ENCODE results near the gene IGBP1.

IGBP1 gene

DNA sequence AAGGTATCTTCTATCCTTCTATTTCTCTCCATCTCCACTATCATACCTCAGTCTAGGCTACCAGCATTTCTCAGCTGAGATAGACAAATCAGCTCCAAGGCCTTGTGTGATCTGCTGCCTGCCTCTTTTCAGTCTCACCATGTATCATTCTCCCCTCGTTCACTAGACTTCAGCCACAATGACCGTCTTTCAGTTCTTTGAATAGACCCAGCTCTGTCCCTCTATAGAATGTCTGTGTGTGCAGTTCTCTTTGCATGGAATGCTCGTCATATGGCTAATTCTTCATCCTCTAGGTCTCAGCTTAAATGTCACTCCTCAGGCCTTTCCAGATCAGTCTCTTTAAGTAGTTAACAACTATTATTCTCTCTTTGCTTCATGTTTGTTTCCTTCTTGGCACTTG lies 6.5 kb downstream of the IGBP1 start:
- no peak for TF ChIP-seq YY1 (IDR thresholded peaks at IDR 0.05; ENCODE audit: low read depth)
- TF ChIP-seq, protein P1, sequence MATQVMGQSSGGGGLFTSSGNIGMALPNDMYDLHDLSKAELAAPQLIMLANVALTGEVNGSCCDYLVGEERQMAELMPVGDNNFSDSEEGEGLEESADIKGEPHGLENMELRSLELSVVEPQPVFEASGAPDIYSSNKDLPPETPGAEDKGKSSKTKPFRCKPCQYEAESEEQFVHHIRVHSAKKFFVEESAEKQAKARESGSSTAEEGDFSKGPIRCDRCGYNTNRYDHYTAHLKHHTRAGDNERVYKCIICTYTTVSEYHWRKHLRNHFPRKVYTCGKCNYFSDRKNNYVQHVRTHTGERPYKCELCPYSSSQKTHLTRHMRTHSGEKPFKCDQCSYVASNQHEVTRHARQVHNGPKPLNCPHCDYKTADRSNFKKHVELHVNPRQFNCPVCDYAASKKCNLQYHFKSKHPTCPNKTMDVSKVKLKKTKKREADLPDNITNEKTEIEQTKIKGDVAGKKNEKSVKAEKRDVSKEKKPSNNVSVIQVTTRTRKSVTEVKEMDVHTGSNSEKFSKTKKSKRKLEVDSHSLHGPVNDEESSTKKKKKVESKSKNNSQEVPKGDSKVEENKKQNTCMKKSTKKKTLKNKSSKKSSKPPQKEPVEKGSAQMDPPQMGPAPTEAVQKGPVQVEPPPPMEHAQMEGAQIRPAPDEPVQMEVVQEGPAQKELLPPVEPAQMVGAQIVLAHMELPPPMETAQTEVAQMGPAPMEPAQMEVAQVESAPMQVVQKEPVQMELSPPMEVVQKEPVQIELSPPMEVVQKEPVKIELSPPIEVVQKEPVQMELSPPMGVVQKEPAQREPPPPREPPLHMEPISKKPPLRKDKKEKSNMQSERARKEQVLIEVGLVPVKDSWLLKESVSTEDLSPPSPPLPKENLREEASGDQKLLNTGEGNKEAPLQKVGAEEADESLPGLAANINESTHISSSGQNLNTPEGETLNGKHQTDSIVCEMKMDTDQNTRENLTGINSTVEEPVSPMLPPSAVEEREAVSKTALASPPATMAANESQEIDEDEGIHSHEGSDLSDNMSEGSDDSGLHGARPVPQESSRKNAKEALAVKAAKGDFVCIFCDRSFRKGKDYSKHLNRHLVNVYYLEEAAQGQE (IDR thresholded peaks at IDR 0.05; ENCODE audit: low read depth), result no peak
- TF ChIP-seq, protein P2, sequence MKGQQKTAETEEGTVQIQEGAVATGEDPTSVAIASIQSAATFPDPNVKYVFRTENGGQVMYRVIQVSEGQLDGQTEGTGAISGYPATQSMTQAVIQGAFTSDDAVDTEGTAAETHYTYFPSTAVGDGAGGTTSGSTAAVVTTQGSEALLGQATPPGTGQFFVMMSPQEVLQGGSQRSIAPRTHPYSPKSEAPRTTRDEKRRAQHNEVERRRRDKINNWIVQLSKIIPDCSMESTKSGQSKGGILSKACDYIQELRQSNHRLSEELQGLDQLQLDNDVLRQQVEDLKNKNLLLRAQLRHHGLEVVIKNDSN (IDR thresholded peaks at IDR 0.05), result no peak
- no peak for TF ChIP-seq EP300 (IDR thresholded peaks at IDR 0.05; ENCODE audit: borderline replicate concordance)
- no peak for TF ChIP-seq RAD21 (IDR thresholded peaks at IDR 0.05; ENCODE audit: low read depth)
- no peak for TF ChIP-seq NFIC (IDR thresholded peaks at IDR 0.05)
- no peak for TF ChIP-seq CEBPB (IDR thresholded peaks at IDR 0.05)
- TF ChIP-seq FOXM1 (IDR thresholded peaks at IDR 0.05; ENCODE audit: borderline replicate concordance, low read depth), result no peak
- TF ChIP-seq CREB1 (IDR thresholded peaks at IDR 0.05; ENCODE audit: low read depth), result no peak
- TF ChIP-seq TEAD4 (IDR thresholded peaks at IDR 0.05), result no peak
- no peak for TF ChIP-seq ZBTB7A (IDR thresholded peaks at IDR 0.05; ENCODE audit: low read depth)
- TF ChIP-seq TCF12 (IDR thresholded peaks at IDR 0.05; ENCODE audit: low read depth), result no peak
- no peak for TF ChIP-seq TAF1 (IDR thresholded peaks at IDR 0.05; ENCODE audit: low read depth)
- no peak for TF ChIP-seq EGR1 (IDR thresholded peaks at IDR 0.05)
- TF ChIP-seq, protein P3, sequence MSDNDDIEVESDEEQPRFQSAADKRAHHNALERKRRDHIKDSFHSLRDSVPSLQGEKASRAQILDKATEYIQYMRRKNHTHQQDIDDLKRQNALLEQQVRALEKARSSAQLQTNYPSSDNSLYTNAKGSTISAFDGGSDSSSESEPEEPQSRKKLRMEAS (IDR thresholded peaks at IDR 0.05), result no peak

DNA sequence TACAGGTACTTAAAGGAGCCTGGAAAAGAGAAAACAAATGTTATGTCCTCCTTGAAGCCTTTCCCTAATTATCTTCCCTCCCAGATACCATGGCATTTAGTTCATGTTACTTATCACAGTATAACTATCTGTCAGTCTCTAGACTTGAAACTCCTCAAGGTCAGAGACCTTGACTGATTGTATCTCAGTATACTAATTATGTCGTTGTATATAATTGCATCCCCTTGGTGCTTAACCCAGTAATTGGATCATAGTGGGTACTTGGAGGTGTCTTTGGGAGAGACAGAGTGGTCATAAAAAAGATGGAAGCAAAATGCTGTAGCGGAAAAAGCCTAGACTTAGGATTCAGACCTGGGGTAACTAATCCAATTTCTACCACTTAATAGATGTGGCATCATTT lies 8.1 kb downstream of the IGBP1 start:
- TF ChIP-seq CREB1 (IDR thresholded peaks at IDR 0.05; ENCODE audit: low read depth) (no peak), EP300 (IDR thresholded peaks at IDR 0.05; ENCODE audit: borderline replicate concordance) (no peak), TCF12 (IDR thresholded peaks at IDR 0.05; ENCODE audit: low read depth) (no peak), NFIC (IDR thresholded peaks at IDR 0.05) (no peak), FOXM1 (IDR thresholded peaks at IDR 0.05; ENCODE audit: borderline replicate concordance, low read depth) (no peak), RAD21 (IDR thresholded peaks at IDR 0.05; ENCODE audit: low read depth) (no peak)

DNA sequence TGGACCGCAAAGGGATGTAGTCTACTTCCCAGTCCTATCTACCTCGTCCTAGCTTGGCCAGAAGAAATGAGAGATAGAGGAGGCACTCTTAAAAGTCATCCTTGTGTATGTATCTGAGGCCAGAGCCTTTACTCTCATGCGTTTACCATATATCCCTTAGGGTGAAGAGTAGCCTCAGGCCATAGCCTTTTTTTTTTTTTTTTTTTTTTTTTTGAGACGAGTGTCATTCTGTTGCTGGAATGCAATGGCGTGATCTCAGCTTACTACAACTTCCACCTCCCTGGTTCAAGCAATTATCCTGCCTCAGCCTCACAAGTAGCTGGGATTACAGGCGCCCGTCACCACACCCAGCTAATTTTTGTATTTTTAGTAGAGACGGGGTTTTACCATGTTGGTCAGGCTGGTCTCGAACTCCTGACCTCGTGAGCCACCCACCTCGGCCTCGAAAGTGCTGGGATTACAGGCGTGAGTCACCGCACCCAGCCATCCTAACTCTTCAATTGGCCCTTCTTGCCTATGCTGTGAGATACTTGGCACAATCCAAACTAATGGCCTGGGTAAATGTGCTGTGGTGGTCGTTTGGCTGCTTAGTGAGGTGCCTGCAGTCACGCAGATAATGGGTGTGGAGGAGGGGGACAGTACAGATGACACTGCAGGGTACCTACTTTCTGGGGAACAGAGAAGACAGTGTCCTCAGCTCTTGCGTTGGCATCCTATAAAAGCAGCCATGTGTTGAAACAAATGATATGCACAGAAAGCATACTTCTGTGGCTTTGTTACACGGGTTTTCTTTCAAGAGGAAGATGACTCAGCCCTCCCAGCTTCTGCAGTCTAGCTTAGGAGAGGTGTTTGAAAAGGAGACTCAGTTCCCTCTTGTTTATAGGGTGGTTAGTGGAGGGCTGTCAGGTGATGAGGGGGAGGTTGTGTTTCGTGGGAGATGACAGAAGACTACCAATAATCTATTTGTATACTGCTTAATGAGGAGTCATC lies 33.6 kb downstream of the IGBP1 start:
- no peak for TF ChIP-seq RAD21 (IDR thresholded peaks at IDR 0.05; ENCODE audit: low read depth)

DNA sequence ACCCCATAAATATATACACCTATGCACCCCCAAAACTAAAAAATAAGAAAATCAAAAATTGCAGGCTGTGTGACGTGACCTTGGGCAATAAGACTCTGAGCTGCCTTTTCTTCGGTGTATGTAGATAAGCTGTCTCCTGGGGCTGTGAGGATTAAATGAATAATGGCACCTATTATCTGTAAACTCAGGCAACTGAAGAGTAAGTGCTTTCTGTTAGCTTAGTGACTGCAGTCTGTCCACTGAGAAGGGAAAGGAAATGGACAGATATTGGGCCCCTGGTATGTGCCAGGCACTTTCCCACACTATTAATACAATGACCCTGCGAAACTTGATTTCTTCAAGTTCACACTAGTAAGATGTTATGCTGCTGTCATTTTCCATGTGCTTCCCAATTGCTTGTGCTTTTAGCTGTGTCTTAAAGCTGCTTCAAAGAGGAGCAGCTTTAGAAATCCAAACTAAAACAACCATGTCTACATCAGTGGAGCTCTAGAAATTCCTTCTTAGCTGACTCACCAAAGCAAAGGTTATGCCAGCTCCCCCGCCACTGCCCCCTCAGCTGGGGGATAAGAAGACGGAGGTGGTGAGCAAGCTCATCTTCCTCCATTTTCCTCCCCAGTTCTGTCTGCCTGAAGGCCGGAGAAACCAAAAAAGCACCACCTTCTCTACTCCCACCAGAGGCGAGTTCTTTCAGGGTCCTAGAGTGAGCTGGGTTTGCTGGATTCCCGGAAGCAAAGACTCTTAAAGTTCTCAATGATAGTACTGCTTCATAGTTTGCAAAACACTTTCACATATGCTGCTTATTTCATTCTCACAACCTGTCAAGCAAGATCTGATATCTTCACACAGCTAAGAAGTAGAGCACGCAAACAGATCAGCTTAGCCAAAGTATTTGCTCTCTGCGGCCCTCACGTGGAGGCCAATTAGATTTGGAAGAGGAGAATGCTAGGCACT lies 35.3 kb downstream of the IGBP1 start:
- TF ChIP-seq TCF12 (IDR thresholded peaks at IDR 0.05; ENCODE audit: low read depth) (no peak), RAD21 (IDR thresholded peaks at IDR 0.05; ENCODE audit: low read depth) (no peak), NFIC (IDR thresholded peaks at IDR 0.05) (no peak), EP300 (IDR thresholded peaks at IDR 0.05; ENCODE audit: borderline replicate concordance) (no peak), TAF1 (IDR thresholded peaks at IDR 0.05; ENCODE audit: low read depth) (no peak), TEAD4 (IDR thresholded peaks at IDR 0.05) (no peak), CREB1 (IDR thresholded peaks at IDR 0.05; ENCODE audit: low read depth) (no peak), YY1 (IDR thresholded peaks at IDR 0.05; ENCODE audit: low read depth) (no peak), FOXM1 (IDR thresholded peaks at IDR 0.05; ENCODE audit: borderline replicate concordance, low read depth) (no peak)
- TF ChIP-seq, protein P3 (IDR thresholded peaks at IDR 0.05), result no peak

DNA sequence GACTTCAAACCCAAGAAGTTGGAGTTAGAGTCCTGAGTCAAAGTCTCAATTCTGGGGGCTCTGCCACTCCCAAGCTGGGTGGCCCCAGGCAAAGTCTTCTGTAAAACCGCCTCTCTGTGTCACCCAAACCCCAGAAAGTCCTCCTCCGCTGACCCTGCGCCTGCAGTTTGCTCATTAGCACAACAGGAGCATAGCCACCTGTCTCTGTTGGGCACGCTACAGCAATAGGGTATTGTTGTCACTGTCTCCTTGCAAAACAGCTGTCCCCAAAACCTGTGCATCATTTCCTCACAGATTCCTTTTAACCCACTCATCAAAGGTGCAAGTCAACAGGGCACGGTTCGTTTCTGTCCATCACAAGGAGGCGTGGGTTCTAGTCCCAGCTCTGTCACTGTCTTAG lies 36.0 kb downstream of the IGBP1 start:
- TF ChIP-seq TCF12 (IDR thresholded peaks at IDR 0.05; ENCODE audit: low read depth), result no peak
- TF ChIP-seq FOXM1 (IDR thresholded peaks at IDR 0.05; ENCODE audit: borderline replicate concordance, low read depth), result no peak
- TF ChIP-seq EP300 (IDR thresholded peaks at IDR 0.05; ENCODE audit: borderline replicate concordance), result no peak
- TF ChIP-seq TAF1 (IDR thresholded peaks at IDR 0.05; ENCODE audit: low read depth), result no peak
- no peak for TF ChIP-seq CEBPB (IDR thresholded peaks at IDR 0.05)
- no peak for TF ChIP-seq CREB1 (IDR thresholded peaks at IDR 0.05; ENCODE audit: low read depth)
- TF ChIP-seq, protein P1 (IDR thresholded peaks at IDR 0.05; ENCODE audit: low read depth), result no peak
- TF ChIP-seq, protein P2 (IDR thresholded peaks at IDR 0.05), result no peak
- no peak for TF ChIP-seq ZBTB7A (IDR thresholded peaks at IDR 0.05; ENCODE audit: low read depth)
- no peak for TF ChIP-seq YY1 (IDR thresholded peaks at IDR 0.05; ENCODE audit: low read depth)
- TF ChIP-seq, protein P3 (IDR thresholded peaks at IDR 0.05), result no peak
- TF ChIP-seq RAD21 (IDR thresholded peaks at IDR 0.05; ENCODE audit: low read depth), result no peak
- no peak for TF ChIP-seq NFIC (IDR thresholded peaks at IDR 0.05)

Measured in Ishikawa (cell line).